CD14-positive monocyte (primary cell): ENCODE data around the gene CDH13. TPM values are rescaled to one million over a fixed set of nuclear protein-coding genes. Genes with fewer than 3 reads are reported as not detected.

Source experiments
- DNase-seq, 3 donors: peaks; one replicate each; pipeline ENCODE4 v3.0.0-alpha.2; 2011 to 2022
- H2AFZ ChIP-seq: 2 replicates; pipeline ENCODE4 v1.6.0; 2012; ENCODE audit warnings: mild to moderate bottlenecking, low read depth, low read length, inconsistent platforms; ENCODE audit not compliant: insufficient read depth, poor library complexity, severe bottlenecking
- H3K27ac ChIP-seq, 2 donors: 1 replicate in 1 of 2; 2 replicates in 1 of 2; pipeline ENCODE4 v1.5.1; 2012 to 2013; ENCODE audit warnings: low read length in 2 of 2, control low read depth in 1 of 2, inconsistent platforms in 1 of 2, low read depth in 1 of 2, mild to moderate bottlenecking in 1 of 2
- H3K27me3 ChIP-seq, 2 donors: one replicate each; pipeline versions ENCODE4 v1.6.0 to v1.6.1; 2011 to 2013; ENCODE audit warnings: low read length in 2 of 2; ENCODE audit not compliant: control insufficient read depth in 2 of 2, insufficient read depth in 2 of 2
- H3K36me3 ChIP-seq, 2 donors: replicated peaks in 1 of 2; 1 replicate in 1 of 2; 2 replicates in 1 of 2; pipeline versions ENCODE4 v1.5.1 to v1.6.1; 2012 to 2013; ENCODE audit warnings: low read length in 2 of 2, control low read depth in 1 of 2, inconsistent platforms in 1 of 2, mild to moderate bottlenecking in 1 of 2; ENCODE audit not compliant: insufficient read depth in 2 of 2, control insufficient read depth in 1 of 2
- H3K4me1 ChIP-seq, 2 donors: 1 replicate in 1 of 2; 2 replicates in 1 of 2; pipeline versions ENCODE4 v1.5.1 to v1.6.1; 2012 to 2013; ENCODE audit warnings: low read length in 2 of 2, control low read depth in 1 of 2, inconsistent platforms in 1 of 2, mild to moderate bottlenecking in 1 of 2, moderate library complexity in 1 of 2; ENCODE audit not compliant: insufficient read depth in 2 of 2, control insufficient read depth in 1 of 2
- H3K4me2 ChIP-seq: replicated peaks from 2 replicates; pipeline ENCODE3; 2012; ENCODE audit warnings: low read length, moderate library complexity, mild to moderate bottlenecking; ENCODE audit not compliant: poor library complexity, severe bottlenecking; ENCODE audit errors: extremely low read depth
- H3K4me3 ChIP-seq, 3 experiments: fragments of 200-600 bp in 1 of 3; sonication (generic) in 1 of 3; replicated peaks in 1 of 3; 1 replicate in 2 of 3; 2 replicates in 1 of 3; pipeline ENCODE4 v1.5.1; 2011 to 2013; ENCODE audit warnings: low read length in 3 of 3, mild to moderate bottlenecking in 3 of 3, control low read depth in 2 of 3, low read depth in 2 of 3, inconsistent platforms in 1 of 3, moderate library complexity in 1 of 3
- H3K79me2 ChIP-seq: 2 replicates; pipeline ENCODE4 v1.6.0; 2012; ENCODE audit warnings: mild to moderate bottlenecking, control low read depth, inconsistent platforms, low read length, moderate library complexity; ENCODE audit not compliant: insufficient read depth
- H3K9ac ChIP-seq: 2 replicates; pipeline ENCODE4 v1.6.0; 2017; ENCODE audit warnings: low read length, mild to moderate bottlenecking; ENCODE audit not compliant: insufficient read depth, poor library complexity, severe bottlenecking
- H3K9me3 ChIP-seq, 2 donors: replicated peaks in 1 of 2; 1 replicate in 1 of 2; 2 replicates in 1 of 2; pipeline versions ENCODE4 v1.5.1 to v1.6.1; 2012 to 2013; ENCODE audit warnings: low read length in 2 of 2, control low read depth in 1 of 2; ENCODE audit not compliant: control insufficient read depth in 1 of 2, insufficient read depth in 1 of 2
- H4K20me1 ChIP-seq: 2 replicates; pipeline ENCODE4 v1.6.0; 2012; ENCODE audit warnings: mild to moderate bottlenecking, low read length, control low read depth, moderate library complexity; ENCODE audit not compliant: insufficient read depth
- H3K27ac Mint-ChIP-seq, 7 donors: one replicate each; pipeline ENCODE4 v1.8.0; 2020; ENCODE audit warnings: mild to moderate bottlenecking in 7 of 7, mixed read lengths in 7 of 7, moderate library complexity in 6 of 7, inconsistent platforms in 2 of 7
- H3K27me3 Mint-ChIP-seq, 3 donors: one replicate each; pipeline ENCODE4 v1.8.0; 2021 to 2022; ENCODE audit warnings: low read depth in 3 of 3, mild to moderate bottlenecking in 3 of 3, mixed read lengths in 3 of 3, moderate library complexity in 3 of 3, inconsistent platforms in 1 of 3
- H3K36me3 Mint-ChIP-seq, 2 donors: one replicate each; pipeline ENCODE4 v1.8.0; 2020; ENCODE audit warnings: mixed read lengths in 2 of 2, inconsistent platforms in 1 of 2, mild to moderate bottlenecking in 1 of 2
- H3K4me1 Mint-ChIP-seq: one replicate; pipeline ENCODE4 v1.8.0; 2020; ENCODE audit warnings: mild to moderate bottlenecking, mixed read lengths
- H3K4me3 Mint-ChIP-seq, 2 donors: one replicate each; pipeline ENCODE4 v1.8.0; 2020; ENCODE audit warnings: mild to moderate bottlenecking in 2 of 2, mixed read lengths in 2 of 2, moderate library complexity in 1 of 2
- H3K9me3 Mint-ChIP-seq, 7 donors: one replicate each; pipeline ENCODE4 v1.8.0; 2020 to 2022; ENCODE audit warnings: mixed read lengths in 7 of 7, mild to moderate bottlenecking in 6 of 7, moderate library complexity in 6 of 7, inconsistent platforms in 2 of 7
- whole genome bisulfite sequencing: methylation state at CpG from one replicate; pipeline ENCODE4 v1.1.5; 2013; ENCODE audit warnings: missing lambda C conversion rate; ENCODE audit not compliant: insufficient coverage; 5-methylcytosine and 5-hydroxymethylcytosine counted together
- intact Hi-C, 2 donors: fragments of 100-400 bp; cut with micrococcal nuclease; formaldehyde crosslinking; loops; one replicate each; pipeline versions ENCODE4 v1.15.0 to v1.15.1; 2023
- polyA plus RNA-seq, 3 donors: library from polyadenylated mRNA; depleted of rRNA in 1 of 3; unstranded in 2 of 3; stranded (reverse) in 1 of 3; fragments of 300-500 nt in 2 of 3; fragments of >200 nt in 1 of 3; fragmentation: Illumina TruSeq in 2 of 3; gene quantifications; 1 replicate in 2 of 3; 2 replicates in 1 of 3; pipeline ENCODE4 v1.2.3, GENCODE V29; 2012 to 2021
- TF ChIP-seq, protein P1 (sequence below): fragments of 200-600 bp; IDR thresholded peaks from one replicate; pipeline ENCODE4 v1.8.0; 2022; ENCODE audit warnings: antibody characterized with exemption, mild to moderate bottlenecking

The CDH13 gene
- polyA plus RNA-seq, 3 donors: 0.13 to 0.19 TPM; not detected in 1

DNA sequence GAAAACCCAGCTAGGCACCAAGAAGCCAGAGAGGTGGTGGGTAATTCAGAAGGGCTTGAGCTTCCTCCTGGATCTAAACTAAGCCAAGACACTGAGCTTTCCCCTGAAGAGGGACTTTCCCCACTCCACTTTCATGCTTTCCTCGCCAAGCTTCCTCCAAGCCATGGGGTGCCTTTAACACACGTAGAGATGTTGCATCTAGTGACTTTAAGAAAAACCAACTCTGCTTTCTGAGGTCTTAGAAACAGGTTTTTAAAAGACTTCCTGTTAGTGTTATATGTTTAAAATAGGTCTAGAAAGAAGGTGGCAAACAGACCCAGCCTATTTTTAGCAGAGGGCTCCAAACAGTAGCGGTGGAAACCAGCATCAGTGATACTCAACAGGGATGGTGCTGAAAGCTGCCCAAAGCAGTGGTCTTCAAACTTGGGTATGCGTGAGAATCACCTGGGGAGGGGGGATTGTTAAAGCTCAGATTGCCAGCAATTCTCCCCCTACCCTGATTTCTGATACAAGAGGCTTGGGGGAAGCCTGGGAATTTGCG is 585.6 kb downstream of the CDH13 start:
- H3K4me3 Mint-ChIP-seq: no peak overlapping the region
- Histone ChIP-seq H4K20me1 (no peaks in the 10 kb centered on the region), H3K36me3 (no peaks in the 10 kb centered on the region), H3K27me3 (no peaks in the 10 kb centered on the region), H3K4me2 (no peak overlapping the region), H3K9ac (no peak overlapping the region), H3K79me2 (no peaks in the 10 kb centered on the region), H2AFZ (no peak overlapping the region), H3K4me3 (no peak overlapping the region), H3K4me1 (no peaks in the 10 kb centered on the region), H3K27ac (no peak overlapping the region), H3K9me3 (no peaks in the 10 kb centered on the region)
- peaks cover 0 to 7% (median 3%) of the 10 kb centered on the region in 7 donors for H3K9me3 Mint-ChIP-seq
- H3K4me1 Mint-ChIP-seq: no peaks in the 10 kb centered on the region
- H3K27ac Mint-ChIP-seq: no peak overlapping the region
- no peaks in the 10 kb centered on the region for H3K36me3 Mint-ChIP-seq
- TF ChIP-seq, protein P1, sequence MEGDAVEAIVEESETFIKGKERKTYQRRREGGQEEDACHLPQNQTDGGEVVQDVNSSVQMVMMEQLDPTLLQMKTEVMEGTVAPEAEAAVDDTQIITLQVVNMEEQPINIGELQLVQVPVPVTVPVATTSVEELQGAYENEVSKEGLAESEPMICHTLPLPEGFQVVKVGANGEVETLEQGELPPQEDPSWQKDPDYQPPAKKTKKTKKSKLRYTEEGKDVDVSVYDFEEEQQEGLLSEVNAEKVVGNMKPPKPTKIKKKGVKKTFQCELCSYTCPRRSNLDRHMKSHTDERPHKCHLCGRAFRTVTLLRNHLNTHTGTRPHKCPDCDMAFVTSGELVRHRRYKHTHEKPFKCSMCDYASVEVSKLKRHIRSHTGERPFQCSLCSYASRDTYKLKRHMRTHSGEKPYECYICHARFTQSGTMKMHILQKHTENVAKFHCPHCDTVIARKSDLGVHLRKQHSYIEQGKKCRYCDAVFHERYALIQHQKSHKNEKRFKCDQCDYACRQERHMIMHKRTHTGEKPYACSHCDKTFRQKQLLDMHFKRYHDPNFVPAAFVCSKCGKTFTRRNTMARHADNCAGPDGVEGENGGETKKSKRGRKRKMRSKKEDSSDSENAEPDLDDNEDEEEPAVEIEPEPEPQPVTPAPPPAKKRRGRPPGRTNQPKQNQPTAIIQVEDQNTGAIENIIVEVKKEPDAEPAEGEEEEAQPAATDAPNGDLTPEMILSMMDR: no peak
- H3K27me3 Mint-ChIP-seq: peaks cover 7 to 14% (median 10%) of the 10 kb centered on the region in 3 donors
- intact Hi-C loops: loop anchor here in 1 of 2 donors (10.0 kb wide), 1 partner anchor 948 kb away; no protein-coding TSS in a partner anchor
- no CpG with 5 or more reads among the region's 5 CpGs for WGBS
- no peak for DNase-seq

DNA sequence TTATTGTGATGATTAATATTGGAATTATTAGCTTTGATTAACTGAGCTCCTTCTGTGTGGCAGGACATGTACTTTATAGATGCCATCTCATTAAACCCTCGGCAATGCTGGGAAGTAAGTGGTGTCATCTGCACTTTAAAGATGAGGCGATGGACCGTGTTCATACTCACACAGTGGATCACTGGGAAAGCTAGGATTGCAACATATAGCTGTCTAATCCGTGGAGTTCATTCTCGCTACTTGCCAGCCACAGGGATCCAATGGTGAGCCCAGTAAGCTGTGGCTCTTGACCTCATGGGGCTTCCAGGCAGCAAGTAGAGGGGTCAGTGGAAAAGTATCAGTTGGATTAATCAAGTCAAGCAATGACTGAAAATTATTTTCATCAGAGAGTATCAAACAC is 587.9 kb downstream of the CDH13 start:
- TF ChIP-seq, protein P1: no peak
- H3K27me3 ChIP-seq: no peaks in the 10 kb centered on the region
- H3K79me2 ChIP-seq: no peaks in the 10 kb centered on the region
- H3K27ac ChIP-seq: no peak overlapping the region
- Mint-ChIP-seq H3K9me3 (peaks cover 0 to 7% (median 3%) of the 10 kb centered on the region in 7 donors), H3K27me3 (peaks cover 7 to 17% (median 11%) of the 10 kb centered on the region in 3 donors), H3K4me1 (no peaks in the 10 kb centered on the region), H3K36me3 (no peaks in the 10 kb centered on the region), H3K27ac (no peak overlapping the region), H3K4me3 (no peak overlapping the region)
- intact Hi-C loops: loop anchor here in 1 of 2 donors (10.0 kb wide), 1 partner anchor 950 kb away; no protein-coding TSS in a partner anchor
- DNase-seq: no peak
- H3K36me3 ChIP-seq: no peaks in the 10 kb centered on the region
- no peak overlapping the region for H2AFZ ChIP-seq
- 91% methylated on average over 5 of the region's 5 CpGs for WGBS
- no peaks in the 10 kb centered on the region for H3K9me3 ChIP-seq
- H3K4me2 ChIP-seq: no peak overlapping the region
- no peak overlapping the region for H3K9ac ChIP-seq
- H3K4me1 ChIP-seq: no peaks in the 10 kb centered on the region
- no peaks in the 10 kb centered on the region for H4K20me1 ChIP-seq
- no peak overlapping the region for H3K4me3 ChIP-seq
